GM12878 (cell line): ENCODE data around the gene MFN2.

Experiments used
- HDAC2 ChIP-seq: fragments of 200-600 bp; sonication (generic); IDR thresholded peaks from 2 replicates; pipeline ENCODE4 v1.6.1; 2017
- POLR2AphosphoS5 ChIP-seq: IDR thresholded peaks from 2 replicates; pipeline ENCODE4 v1.6.1; 2011; ENCODE audit warnings: mild to moderate bottlenecking, low read length, inconsistent platforms
- ZBTB4 ChIP-seq: fragments of 450-650 bp; formaldehyde crosslinking; IDR thresholded peaks from 2 replicates; pipeline ENCODE4 v1.4.0; 2022; ENCODE audit warnings: mild to moderate bottlenecking, moderate library complexity
- TF ChIP-seq, protein P1 (sequence below), 3 experiments: IDR thresholded peaks in 2 of 3; conservative IDR thresholded peaks in 1 of 3; 2 replicates each; pipeline ENCODE4 v1.5.1; 2011; ENCODE audit warnings: low read depth in 3 of 3, low read length in 3 of 3, mild to moderate bottlenecking in 3 of 3, control low read depth in 2 of 3, moderate library complexity in 2 of 3, inconsistent platforms in 1 of 3, mixed read lengths in 1 of 3; ENCODE audit not compliant: control insufficient read depth in 2 of 3, insufficient read depth in 1 of 3; ENCODE audit errors: extremely low read depth in 1 of 3

- TF ChIP-seq POLR2AphosphoS5 (no peak), HDAC2 (no peak), ZBTB4 (no peak)
- TF ChIP-seq, protein P1, sequence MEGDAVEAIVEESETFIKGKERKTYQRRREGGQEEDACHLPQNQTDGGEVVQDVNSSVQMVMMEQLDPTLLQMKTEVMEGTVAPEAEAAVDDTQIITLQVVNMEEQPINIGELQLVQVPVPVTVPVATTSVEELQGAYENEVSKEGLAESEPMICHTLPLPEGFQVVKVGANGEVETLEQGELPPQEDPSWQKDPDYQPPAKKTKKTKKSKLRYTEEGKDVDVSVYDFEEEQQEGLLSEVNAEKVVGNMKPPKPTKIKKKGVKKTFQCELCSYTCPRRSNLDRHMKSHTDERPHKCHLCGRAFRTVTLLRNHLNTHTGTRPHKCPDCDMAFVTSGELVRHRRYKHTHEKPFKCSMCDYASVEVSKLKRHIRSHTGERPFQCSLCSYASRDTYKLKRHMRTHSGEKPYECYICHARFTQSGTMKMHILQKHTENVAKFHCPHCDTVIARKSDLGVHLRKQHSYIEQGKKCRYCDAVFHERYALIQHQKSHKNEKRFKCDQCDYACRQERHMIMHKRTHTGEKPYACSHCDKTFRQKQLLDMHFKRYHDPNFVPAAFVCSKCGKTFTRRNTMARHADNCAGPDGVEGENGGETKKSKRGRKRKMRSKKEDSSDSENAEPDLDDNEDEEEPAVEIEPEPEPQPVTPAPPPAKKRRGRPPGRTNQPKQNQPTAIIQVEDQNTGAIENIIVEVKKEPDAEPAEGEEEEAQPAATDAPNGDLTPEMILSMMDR (IDR thresholded peaks at IDR 0.05 in 2 of 3, conservative IDR thresholded peaks at IDR 0.05 in 1 of 3; ENCODE audit: control insufficient read depth in 2 of 3, extremely low read depth in 1 of 3, insufficient read depth in 1 of 3, low read depth in 3 of 3, low read length in 3 of 3) = no peak
Observed at GRCh38 chr1:11931845-11932244, 48.4 kb upstream of the MFN2 start.
